ENCODE data around the gene SLC25A44. TPM values are rescaled to one million over a fixed set of nuclear protein-coding genes. Genes with fewer than 3 reads are reported as not detected.
"Not testable (repeated sequence)": the region's sequence is repeated elsewhere in the genome, so short reads cannot be mapped to it uniquely, and the experiment has no call there.

SLC25A44 gene
- total and polyA plus RNA-seq, 9 donors: 6.8 to 21.0 (median 16.8) TPM

- no peak for DNase-seq
- H3K9me3 ChIP-seq: no peaks in the 10 kb centered on the region
- intact Hi-C loops (cut with DNase I): no loop called here
- no peak overlapping the region for H3K27ac ChIP-seq
- no peaks in the 10 kb centered on the region for H3K36me3 ChIP-seq
- H3K27me3 ChIP-seq: no peaks in the 10 kb centered on the region
- TF ChIP-seq EP300 (IDR thresholded peaks at IDR 0.05): no peak
- TF ChIP-seq, protein P1, sequence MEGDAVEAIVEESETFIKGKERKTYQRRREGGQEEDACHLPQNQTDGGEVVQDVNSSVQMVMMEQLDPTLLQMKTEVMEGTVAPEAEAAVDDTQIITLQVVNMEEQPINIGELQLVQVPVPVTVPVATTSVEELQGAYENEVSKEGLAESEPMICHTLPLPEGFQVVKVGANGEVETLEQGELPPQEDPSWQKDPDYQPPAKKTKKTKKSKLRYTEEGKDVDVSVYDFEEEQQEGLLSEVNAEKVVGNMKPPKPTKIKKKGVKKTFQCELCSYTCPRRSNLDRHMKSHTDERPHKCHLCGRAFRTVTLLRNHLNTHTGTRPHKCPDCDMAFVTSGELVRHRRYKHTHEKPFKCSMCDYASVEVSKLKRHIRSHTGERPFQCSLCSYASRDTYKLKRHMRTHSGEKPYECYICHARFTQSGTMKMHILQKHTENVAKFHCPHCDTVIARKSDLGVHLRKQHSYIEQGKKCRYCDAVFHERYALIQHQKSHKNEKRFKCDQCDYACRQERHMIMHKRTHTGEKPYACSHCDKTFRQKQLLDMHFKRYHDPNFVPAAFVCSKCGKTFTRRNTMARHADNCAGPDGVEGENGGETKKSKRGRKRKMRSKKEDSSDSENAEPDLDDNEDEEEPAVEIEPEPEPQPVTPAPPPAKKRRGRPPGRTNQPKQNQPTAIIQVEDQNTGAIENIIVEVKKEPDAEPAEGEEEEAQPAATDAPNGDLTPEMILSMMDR (IDR thresholded peaks at IDR 0.05): no peak
- no peak for TF ChIP-seq POLR2A (IDR thresholded peaks at IDR 0.05)
- WGBS, 3 donors: 81 to 86% (median 81%) methylated on average over 12 of the region's 12 CpGs
- H3K4me3 ChIP-seq: no peak overlapping the region
- H3K4me1 ChIP-seq (ENCODE audit: insufficient read depth): no peaks in the 10 kb centered on the region
Observed at GRCh38 chr1:156176610-156177210, 17.2 kb upstream of the SLC25A44 start.

DNA sequence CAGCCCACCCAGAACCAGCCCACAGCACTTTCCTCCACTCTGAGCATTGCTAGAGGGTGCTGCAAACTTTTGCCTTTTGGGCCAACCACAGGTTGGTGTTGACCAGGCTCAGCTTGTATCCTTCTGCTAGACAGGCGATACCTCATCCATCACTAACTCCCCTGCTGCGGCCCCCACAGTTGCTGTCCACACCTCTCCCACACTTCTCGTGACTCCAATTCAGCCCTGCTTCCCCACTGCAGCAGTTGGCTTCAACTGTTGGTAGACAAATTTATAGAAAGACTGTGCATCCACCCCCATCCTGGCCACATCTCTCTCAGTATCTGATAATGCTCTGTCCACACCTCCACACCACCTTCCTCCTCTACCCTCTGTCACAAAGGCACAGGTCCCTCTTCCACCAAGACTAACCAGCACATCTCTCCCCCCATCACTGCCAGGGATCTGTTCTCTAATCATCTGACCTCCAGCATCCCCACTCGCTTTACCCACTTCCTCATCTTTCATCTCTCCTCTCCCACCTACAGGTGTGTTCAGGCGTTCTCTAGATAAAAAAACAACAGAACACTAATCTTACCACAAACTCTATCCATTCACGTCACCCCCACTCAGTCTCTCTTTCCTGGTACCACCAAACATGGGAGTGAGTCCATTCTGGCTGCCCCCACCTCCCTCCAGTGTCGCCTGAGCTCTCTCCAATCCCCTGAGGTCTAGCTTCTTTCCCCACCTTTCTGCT lies 15.8 kb upstream of the SLC25A44 start:
- H3K9me3 ChIP-seq: no peaks in the 10 kb centered on the region
- intact Hi-C loops (cut with DNase I): no loop called here
- no peaks in the 10 kb centered on the region for H3K4me1 ChIP-seq (ENCODE audit: insufficient read depth)
- no peaks in the 10 kb centered on the region for H3K27me3 ChIP-seq
- H3K36me3 ChIP-seq: no peaks in the 10 kb centered on the region
- H3K4me3 ChIP-seq: no peak overlapping the region
- 76 to 79% (median 78%) methylated on average over 7 of the region's 7 CpGs for WGBS, 3 donors
- H3K27ac ChIP-seq: no peak overlapping the region
- TF ChIP-seq EP300 (IDR thresholded peaks at IDR 0.05) (no peak), POLR2A (IDR thresholded peaks at IDR 0.05) (no peak)
- TF ChIP-seq, protein P1 (IDR thresholded peaks at IDR 0.05): no peak
- DNase-seq: no peak

DNA sequence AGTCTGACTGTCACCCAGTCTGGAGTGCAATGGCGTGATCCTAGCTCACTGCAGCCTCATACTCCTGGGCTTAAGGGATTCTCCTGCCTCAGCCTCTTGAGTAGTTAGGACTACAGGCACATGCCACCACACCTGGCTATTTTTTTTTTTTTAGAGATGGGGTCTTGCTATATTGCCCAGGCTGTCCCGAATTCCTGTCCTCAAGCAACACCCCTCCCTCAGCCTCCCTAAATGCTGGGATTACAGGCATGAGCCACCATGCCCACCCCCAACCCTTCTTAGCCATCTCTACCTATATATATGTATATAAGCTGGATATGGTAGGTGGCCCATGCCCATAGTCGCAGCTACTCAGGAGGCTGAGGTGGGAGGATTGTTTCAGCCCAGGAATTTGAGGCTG lies 13.4 kb upstream of the SLC25A44 start:
- no peak for DNase-seq
- Histone ChIP-seq H3K36me3 (no peaks in the 10 kb centered on the region), H3K4me1 (ENCODE audit: insufficient read depth) (no peaks in the 10 kb centered on the region), H3K27me3 (no peaks in the 10 kb centered on the region), H3K27ac (no peak overlapping the region), H3K4me3 (no peak overlapping the region), H3K9me3 (no peaks in the 10 kb centered on the region)
- TF ChIP-seq EP300 (IDR thresholded peaks at IDR 0.05): no peak
- intact Hi-C loops (cut with DNase I): no loop called here
- WGBS, 3 donors: 91 to 98% (median 97%) methylated on average over 3 of the region's 3 CpGs

DNA sequence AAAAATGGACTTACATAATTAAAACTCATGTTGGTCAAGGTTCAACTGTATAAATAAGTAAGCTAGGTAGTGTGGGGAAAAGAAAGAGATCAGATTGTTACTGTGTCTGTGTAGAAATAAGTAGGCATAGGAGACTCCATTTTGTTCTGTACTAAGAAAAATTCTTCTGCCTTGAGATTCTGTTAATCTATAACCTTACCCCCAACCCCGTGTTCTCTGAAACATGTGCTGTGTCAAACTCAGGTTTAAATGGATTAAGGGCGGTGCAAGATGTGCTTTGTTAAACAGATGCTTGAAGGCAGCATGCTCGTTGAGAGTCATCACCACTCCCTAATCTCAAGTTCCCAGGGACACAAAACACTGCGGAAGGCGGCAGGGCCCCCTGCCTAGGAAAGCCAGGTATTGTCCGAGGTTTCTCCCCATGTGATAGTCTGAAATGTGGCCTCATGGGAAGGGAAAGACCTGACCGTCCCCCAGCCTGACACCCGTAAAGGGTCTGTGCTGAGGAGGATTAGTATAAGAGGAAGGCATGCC lies 12.4 kb upstream of the SLC25A44 start:
- H3K27me3 ChIP-seq; H3K27ac ChIP-seq; DNase-seq; intact Hi-C loops (cut with DNase I); H3K36me3 ChIP-seq; H3K4me3 ChIP-seq; H3K4me1 ChIP-seq (ENCODE audit: insufficient read depth); H3K9me3 ChIP-seq: not testable (repeated sequence)
- 24 to 32% (median 25%) methylated on average over 8 of the region's 8 CpGs for WGBS, 3 donors

DNA sequence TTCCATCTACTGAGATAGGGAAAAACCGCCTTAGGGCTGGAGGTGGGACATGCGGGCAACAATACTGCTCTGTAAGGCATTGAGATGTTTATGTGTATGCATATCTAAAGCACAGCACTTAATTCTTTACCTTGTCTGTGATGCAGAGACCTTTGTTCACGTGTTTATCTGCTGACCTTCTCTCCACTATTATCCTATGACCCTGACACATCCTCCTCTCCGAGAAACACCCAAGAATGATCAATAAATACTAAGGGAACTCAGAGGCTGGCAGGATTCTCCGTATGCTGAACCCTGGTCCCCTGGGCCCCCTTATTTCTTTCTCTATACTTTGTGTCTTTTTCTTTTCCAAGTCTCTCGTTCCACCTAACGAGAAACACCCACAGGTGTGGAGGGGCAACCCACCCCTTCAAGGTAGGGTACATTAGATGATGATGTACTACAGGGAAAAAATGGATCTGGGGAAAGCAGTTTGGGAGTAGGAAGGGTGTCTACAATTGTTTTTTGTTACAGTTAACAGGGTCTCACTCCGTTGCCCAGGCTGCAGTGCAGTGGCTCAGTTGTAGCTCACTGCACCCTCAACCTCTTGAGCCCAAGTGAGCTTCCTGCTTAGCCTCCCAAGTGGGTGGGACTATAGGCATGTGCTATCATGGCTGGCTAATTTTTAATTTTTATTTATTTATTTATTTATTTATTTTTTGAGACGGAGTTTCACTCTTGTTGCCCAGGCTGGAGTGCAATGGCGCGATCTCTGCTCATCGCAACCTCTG lies 11.7 kb upstream of the SLC25A44 start:
- DNase-seq; intact Hi-C loops (cut with DNase I); H3K9me3 ChIP-seq; H3K36me3 ChIP-seq; H3K27ac ChIP-seq; H3K27me3 ChIP-seq; H3K4me1 ChIP-seq (ENCODE audit: insufficient read depth); H3K4me3 ChIP-seq: not testable (repeated sequence)
- WGBS, 3 donors: 66 to 72% (median 71%) methylated on average over 12 of the region's 12 CpGs

- H3K36me3 ChIP-seq; H3K4me1 ChIP-seq (ENCODE audit: insufficient read depth); H3K9me3 ChIP-seq; intact Hi-C loops (cut with DNase I); H3K27ac ChIP-seq; H3K27me3 ChIP-seq; H3K4me3 ChIP-seq; DNase-seq: not testable (repeated sequence)
- WGBS, 3 donors: 83 to 93% (median 92%) methylated on average over 2 of the region's 2 CpGs
Observed at GRCh38 chr1:156186347-156187177, 7.3 kb upstream of the SLC25A44 start.

DNA sequence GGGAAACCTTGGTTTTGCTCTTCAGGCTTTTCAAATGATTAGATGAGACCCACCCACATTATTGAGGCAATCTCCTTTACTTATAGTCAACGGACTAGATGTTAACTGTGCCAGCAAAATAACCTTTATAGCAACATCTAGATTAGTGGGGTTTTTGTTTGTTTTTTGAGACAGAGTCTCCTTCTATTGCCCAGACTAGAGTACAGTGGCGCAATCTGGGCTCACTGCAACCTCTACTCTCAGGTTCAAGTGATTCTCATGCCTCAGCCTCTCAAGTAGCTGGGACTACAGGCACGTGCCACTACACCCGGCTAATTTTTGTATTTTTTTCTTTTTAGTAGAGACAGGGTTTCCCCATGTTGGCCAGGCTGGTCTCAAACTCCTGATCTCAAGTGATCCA lies 3.6 kb upstream of the SLC25A44 start:
- H3K27ac ChIP-seq; DNase-seq; H3K4me3 ChIP-seq; H3K4me1 ChIP-seq (ENCODE audit: insufficient read depth); H3K9me3 ChIP-seq; H3K36me3 ChIP-seq; H3K27me3 ChIP-seq; intact Hi-C loops (cut with DNase I): not testable (repeated sequence)
- 70 to 80% (median 77%) methylated on average over 4 of the region's 4 CpGs for WGBS, 3 donors
